Coronary artery (tissue), 2 donors: Measurements from ENCODE around the gene HS3ST4.

Experiments
- DNase-seq: peaks from one replicate; pipeline ENCODE4 v3.0.0-alpha.2; 2017; ENCODE audit warnings: low spot score
- H3K27ac ChIP-seq, 2 donors: fragments of 200-600 bp; sonication (generic); one replicate each; pipeline ENCODE4 v1.5.1; 2016 to 2019
- H3K4me3 ChIP-seq: fragments of 200-600 bp; sonication (generic); 2 replicates; pipeline ENCODE4 v1.5.1; 2016; ENCODE audit warnings: mild to moderate bottlenecking, moderate library complexity
- TF ChIP-seq, protein P1 (sequence below): fragments of 200-600 bp; sonication (generic); IDR thresholded peaks from one replicate; pipeline ENCODE4 v1.5.1; 2019; ENCODE audit warnings: antibody characterized with exemption

HS3ST4 gene

DNA sequence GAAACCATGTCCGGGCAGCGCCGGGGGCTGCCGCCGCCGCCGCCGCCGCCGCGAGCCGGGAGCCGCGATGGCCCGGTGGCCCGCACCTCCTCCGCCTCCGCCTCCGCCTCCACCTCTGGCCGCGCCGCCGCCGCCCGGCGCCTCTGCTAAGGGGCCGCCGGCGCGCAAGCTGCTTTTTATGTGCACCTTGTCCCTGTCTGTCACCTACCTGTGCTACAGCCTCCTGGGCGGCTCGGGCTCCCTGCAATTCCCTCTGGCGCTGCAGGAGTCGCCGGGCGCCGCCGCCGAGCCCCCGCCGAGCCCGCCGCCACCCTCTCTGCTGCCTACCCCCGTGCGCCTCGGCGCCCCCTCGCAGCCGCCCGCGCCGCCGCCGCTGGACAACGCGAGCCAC, 587 bp downstream of the HS3ST4 start:
- H3K27ac ChIP-seq: no peak overlapping the region
- TF ChIP-seq, protein P1, sequence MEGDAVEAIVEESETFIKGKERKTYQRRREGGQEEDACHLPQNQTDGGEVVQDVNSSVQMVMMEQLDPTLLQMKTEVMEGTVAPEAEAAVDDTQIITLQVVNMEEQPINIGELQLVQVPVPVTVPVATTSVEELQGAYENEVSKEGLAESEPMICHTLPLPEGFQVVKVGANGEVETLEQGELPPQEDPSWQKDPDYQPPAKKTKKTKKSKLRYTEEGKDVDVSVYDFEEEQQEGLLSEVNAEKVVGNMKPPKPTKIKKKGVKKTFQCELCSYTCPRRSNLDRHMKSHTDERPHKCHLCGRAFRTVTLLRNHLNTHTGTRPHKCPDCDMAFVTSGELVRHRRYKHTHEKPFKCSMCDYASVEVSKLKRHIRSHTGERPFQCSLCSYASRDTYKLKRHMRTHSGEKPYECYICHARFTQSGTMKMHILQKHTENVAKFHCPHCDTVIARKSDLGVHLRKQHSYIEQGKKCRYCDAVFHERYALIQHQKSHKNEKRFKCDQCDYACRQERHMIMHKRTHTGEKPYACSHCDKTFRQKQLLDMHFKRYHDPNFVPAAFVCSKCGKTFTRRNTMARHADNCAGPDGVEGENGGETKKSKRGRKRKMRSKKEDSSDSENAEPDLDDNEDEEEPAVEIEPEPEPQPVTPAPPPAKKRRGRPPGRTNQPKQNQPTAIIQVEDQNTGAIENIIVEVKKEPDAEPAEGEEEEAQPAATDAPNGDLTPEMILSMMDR: no peak
- no peak for DNase-seq
- H3K4me3 ChIP-seq: peak overlapping the region; percentile 66

DNA sequence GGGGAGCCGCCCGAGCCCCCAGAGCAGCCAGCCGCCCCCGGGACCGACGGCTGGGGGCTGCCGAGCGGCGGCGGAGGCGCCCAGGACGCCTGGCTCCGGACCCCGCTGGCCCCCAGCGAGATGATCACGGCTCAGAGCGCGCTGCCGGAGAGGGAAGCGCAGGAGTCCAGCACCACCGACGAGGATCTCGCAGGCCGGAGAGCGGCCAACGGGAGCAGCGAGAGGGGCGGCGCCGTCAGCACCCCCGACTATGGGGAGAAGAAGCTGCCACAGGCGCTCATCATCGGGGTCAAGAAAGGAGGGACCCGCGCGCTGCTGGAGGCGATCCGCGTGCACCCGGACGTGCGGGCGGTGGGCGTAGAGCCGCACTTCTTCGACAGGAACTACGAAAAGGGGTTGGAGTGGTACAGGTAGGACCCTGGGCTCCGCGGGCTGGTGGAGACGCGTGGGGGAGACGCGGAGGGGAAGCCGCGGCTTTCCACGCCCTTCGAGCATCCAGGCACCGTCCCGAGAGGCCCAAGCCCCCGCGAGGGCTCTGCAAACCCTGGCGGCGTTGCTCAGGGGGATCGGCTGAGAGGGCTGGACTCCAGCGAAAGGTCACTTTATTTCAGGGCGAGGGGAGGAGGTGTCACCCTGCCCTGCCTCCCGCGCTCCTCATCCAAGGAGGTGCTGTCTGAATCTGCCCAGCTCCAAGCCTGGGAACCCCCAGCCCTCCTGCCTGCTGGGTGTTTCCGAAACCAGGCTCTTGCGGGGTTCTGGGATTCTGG, 1.2 kb downstream of the HS3ST4 start:
- no peak for DNase-seq
- H3K27ac ChIP-seq: no peak overlapping the region
- TF ChIP-seq, protein P1: no peak
- H3K4me3 ChIP-seq: peak overlapping the region; percentile 66

DNA sequence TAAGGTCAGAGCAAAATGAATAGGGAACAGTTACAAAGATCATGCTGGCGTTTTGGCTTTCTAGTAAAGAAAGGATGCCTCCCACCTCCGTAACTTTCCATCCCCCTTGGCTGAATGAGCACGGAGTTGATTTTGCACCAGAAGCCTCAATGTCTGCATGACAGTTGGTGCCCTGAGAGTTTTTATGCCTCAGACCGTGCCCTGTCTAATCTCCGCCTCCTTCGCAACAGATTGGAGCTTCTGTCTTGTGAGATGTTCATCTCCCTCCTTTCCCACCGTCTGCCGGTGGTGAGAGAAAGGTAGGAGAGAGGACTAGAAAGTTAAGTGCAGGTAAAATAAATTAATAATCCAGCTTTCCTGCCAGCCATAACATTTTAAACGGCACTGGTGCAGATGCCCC, 1.9 kb downstream of the HS3ST4 start:
- DNase-seq: no peak
- Histone ChIP-seq H3K27ac (no peak overlapping the region), H3K4me3 (no peak overlapping the region)
- TF ChIP-seq, protein P1: no peak

DNA sequence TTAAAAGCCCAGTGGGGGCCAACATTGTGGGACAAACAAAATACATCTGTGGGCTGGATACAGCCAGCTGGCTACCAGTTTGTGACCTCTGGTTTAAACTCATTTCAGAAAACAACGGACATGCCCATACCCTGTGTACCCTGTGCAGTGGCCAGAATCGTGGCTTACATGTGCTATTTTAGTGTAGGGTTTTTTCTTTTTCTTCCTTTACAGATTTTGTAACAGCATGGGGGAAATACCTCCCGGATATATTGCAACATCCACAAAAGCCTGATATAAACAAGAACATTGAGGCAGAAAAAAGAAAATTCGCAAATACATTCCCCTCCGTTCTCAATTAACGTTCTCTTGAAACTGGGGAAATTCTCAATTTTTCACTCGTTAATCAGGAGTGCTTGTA, 7.3 kb downstream of the HS3ST4 start:
- DNase-seq: no peak
- TF ChIP-seq, protein P1: no peak
- H3K27ac ChIP-seq: no peak overlapping the region
- H3K4me3 ChIP-seq: no peak overlapping the region

DNA sequence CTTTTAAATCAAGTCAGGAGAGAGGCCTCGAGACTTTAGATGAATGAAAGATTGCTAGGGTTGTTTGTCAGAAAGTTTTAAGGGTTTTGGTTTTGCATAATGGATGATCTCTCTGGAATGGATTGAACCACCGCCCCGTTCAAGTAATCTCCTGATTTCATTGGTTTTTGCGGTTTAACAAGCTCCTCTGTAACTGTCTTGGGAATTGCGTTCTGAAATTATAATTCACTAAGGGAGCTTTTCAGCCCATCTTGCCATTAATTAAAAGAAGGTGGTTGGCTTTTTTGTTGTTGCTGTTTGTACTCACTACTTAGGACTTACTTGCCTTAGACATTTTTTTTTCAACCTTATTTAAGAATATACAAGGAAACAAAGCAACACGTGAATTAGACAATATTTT, 8.8 kb downstream of the HS3ST4 start:
- no peak for DNase-seq
- H3K27ac ChIP-seq: no peak overlapping the region
- TF ChIP-seq, protein P1: no peak
- no peak overlapping the region for H3K4me3 ChIP-seq

DNA sequence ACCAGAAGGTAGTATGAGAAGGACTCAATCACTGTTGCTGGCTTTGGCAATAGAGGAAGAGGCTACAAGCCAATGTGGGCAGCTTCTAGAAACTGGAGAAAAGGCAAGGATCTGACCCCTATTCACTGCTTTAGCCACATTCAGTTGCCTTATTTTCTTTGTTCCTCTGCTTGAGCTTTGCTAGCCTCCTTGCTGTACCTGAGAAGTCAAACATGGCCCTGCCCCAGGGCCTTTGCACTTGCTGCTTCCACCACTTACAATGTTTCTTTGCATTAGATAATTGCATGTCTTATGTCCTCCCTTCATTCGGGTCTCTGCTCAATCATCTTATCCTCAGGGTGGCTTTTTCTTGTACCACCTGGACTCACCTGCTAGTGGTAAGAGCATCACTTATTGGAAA, 15.8 kb downstream of the HS3ST4 start:
- H3K4me3 ChIP-seq: no peak overlapping the region
- TF ChIP-seq, protein P1: no peak
- no peak overlapping the region for H3K27ac ChIP-seq
- DNase-seq: no peak

DNA sequence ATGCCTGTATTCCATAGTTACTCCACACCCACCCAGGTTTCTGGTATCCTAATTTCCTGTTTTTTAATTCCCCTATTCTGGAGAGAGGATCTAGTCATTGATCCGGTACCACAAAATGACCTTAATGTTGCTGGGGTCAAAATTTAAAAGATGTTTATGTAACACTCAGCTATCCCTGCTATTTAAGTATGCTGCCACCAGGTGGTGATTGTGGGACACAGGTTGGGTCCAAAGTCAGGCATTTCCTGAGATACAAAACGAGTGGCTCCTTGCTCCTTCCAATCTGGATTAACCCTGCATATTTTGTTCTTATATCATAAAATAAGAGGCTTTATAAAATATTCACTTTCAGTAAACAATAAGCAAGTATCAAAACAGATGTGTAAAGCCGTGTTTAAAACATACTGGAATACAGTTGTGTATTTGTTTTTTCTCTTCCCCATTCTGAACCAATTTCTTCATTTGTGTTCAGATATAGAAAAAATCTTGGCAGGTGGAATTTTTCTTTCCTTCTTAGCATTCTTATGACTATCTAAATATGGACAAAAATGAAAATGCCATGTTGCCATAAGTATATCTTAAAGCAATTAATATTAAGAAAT, 16.3 kb downstream of the HS3ST4 start:
- Histone ChIP-seq H3K4me3 (no peak overlapping the region), H3K27ac (no peak overlapping the region)
- DNase-seq: no peak
- TF ChIP-seq, protein P1: no peak
